GM12892 (cell line): Measurements from ENCODE around the gene WDR27.

Source experiments
- POLR2A ChIP-seq: IDR thresholded peaks from 2 replicates; pipeline ENCODE4 v1.6.1; 2011; ENCODE audit warnings: low read depth, low read length, control low read depth
- POLR2AphosphoS5 ChIP-seq: IDR thresholded peaks from 2 replicates; pipeline ENCODE4 v1.6.1; 2011; ENCODE audit warnings: low read depth, low read length, control low read depth

DNA sequence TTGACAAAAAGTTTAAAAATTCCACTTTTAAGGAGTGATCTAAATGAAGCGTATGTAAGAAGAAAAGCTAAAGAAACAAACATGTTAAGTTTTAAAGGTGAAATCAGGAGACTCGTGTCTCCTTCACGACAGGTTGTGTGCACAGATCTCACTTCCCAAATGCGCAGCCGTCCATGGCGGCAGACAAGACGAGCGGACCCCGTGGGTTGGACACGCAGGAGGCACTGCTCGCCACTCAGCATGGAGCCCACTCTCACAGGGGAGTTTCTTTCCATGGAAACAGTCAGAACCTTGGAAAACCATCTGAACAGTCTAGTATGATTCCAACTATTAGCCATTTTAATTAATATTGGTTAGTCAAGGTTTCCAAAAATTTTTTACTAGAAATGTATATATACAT is 48.9 kb downstream of the WDR27 start:
- TF ChIP-seq POLR2A (no peak), POLR2AphosphoS5 (no peak)
